Measurements from ENCODE around the gene CCDC73.

CCDC73 gene

DNA sequence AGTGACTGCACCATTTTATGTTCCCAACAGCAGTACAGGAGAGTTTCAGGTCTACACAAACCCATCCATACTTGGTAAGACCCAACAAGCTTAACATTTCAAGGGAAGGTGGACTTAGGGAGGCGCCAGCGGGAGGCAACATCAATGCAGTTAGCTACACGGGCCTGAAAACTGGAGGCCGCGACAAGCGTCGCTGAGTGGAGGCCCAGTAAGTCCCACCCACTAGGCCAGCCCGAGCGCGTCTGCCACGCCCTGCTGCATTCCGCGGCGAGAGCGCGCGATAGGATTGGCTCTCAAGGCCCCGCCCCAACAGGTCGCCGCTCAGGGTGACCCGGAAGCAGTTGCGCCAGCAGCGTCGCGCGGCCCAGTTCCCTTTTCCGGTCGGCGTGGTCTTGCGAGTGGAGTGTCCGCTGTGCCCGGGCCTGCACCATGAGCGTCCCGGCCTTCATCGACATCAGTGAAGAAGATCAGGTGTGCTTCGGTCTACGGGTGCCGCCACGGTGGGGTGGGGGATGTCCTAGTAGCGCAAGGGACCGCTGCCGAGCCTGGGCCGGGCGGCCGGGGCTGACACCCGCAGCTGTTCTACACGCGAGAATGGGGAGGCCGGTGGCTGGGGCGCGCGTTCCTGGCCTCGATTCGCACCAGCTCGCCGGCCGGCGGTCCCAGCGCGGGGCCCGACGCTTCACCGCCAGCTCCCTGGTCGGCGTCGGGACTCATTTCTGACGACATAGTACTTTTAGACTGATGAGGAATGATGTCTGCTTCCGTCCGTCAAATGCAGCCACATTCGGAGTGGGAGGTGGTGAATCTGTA is 210.8 kb downstream of the CCDC73 start, which contains the start of gene EIF3M:
Gene EIF3M (plus strand): TSS at position 373 of the 813 bp plus-strand sequence. CDS start 57 bp downstream, at position 430.
- DNase-seq = peak; percentile 96

DNA sequence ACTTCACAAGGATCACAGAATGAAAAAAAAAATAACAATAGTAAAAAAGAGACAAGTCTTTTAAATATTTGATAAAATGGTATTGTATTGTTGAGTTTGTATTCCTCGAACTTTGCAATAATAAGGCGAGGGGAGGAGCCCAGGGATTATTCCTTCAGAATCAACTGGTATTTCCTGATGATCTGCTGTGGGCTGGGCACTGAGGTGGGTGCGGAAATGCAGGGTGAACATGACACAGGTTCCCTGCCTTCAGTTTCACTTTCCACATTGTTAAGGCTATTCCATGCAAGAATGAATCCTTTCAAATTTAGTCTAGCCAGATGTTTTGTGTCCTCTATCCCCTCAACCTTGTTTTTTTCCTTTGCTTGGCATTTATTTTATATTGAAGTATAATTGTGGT is 212.9 kb downstream of the CCDC73 start:
- no peak for DNase-seq

DNA sequence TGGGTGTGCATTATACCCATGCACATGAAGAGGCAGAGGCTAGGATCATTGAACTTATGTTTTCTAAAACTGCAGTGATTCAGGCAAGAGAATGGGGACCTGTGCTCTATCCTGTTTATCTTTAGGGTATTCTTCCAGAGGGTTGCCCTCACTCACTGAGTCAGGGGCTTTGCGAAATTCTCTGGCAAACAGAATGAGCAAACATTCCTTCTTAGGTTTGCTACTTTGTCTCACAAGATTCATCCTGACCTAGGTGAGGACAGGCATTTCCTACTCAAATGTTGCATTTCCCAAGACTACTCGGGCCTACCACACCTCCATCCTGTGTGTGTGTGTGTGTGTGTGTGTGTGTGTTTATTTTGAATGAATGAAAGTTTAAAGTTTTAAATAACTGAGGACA is 213.5 kb downstream of the CCDC73 start:
- no peak for DNase-seq

DNA sequence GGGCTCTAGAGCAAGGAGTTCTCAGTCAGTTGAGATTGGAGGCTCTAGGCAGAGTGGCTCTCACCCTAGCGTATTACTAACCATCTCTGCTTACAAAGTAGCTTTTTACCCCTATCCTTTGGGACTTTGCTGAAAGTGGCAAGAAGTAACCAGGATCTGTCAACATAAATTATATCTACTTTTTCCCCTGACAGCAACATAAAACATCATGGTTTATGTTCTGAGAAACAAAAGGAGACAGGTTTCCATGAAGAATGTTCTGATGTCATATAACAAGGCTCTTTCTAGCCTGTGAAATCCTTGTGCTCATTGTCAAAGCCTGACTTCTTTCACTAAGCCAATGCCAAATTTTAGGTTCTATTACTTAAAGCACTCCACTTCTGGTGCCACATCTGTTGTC is 218.0 kb downstream of the CCDC73 start:
- DNase-seq = no peak

DNA sequence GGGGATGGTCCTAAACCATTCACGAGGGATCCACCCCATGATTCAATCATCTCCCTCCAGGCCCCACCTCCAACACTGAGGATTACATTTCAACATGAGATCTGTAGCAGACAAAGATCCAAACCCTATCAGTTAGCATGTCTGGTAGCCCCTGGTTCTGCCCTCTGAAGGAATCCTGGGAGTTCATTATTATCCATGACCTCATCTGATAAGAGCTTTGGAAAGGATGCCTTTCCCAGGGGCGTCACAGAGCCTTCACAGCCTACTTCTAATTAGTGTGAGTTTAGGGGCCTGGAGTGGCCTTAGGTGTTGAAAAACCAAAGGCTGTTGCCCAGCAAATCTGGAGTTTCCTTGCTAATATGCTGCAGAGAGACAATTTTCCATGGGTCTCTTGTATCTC is 219.4 kb downstream of the CCDC73 start:
- DNase-seq = no peak

DNA sequence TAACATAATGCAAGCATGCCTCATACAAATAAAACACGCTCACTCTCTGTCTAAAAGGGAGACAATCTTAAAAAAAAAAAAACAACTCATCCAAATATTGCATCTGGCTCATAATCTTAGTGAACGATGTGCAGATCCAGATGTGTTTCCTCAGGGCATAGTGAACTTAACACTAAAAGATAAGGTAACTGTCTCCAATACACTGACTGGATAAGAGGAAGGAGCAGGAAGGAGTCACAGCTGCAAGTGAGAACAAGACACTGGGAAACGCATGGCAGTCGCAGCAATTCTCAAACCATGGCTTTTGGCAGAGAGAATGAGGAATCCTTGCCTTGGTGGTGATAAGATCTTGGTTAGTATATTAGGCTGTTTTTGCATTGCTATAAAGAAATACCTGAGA is 220.0 kb downstream of the CCDC73 start:
- DNase-seq = no peak

DNA sequence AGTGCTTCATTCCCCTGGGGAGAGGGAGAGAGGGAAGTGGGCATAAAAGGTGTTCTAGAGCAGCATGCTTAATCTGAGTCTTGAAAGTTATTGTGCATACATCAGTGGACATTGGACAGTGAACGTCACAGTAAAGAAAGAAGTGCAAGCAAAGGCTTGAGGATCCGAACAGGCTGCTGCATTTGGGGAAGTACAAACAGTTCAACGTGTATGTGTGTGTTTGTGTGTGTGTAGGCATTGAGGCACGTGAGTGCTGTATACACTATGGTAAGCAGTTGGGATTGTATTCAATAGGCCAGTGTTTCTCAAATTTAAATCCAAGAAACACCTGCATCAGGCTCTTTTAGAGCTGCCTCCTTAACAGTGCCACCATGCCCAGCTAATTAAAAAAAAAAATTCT is 221.2 kb downstream of the CCDC73 start:
- DNase-seq = no peak

DNA sequence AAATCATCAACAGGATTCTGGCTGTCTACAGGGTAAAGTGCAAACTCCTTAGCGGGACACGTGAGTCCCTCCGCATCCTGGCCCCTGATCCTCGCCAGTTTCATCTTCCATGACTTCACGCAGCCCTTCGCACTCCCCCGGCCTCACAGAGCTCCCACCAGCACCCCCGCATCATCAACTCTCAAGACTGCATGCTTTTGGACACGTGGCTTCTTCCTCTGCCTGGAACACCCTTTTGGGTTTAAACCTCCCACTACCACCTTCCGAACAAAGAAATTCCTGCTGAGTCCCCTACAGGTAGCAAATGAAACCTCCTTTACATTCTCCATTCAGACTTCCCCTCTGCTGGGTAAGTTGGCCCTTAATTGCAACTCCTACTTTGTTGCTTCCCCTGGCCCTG is 223.4 kb downstream of the CCDC73 start:
- no peak for DNase-seq

DNA sequence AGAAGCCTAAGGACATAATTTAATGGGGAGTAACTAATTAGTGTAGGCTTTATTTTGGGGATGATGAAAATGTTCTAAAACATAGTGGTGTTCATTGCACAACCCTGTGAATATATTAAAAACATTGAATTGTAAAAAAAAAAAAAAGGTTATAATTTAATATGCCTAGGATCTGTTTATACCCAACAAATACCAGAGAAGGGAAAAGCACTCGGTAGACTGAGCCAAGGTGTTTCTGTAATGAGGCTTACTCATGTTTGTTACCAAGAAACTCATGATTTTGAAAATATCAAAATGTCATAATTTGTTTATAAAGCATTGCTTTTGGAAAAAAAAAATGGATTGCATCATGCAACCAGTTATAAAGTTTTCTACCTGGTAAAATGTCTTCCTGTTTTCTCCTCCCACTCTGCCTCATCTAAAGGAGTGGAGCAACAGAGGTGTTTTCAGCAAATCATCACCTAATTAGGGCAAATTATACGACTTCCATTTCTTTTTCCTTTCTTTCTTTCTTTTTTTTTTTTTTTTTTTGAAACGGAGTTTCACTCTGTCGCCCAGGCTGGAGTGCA is 225.1 kb downstream of the CCDC73 start:
- no peak for DNase-seq

DNA sequence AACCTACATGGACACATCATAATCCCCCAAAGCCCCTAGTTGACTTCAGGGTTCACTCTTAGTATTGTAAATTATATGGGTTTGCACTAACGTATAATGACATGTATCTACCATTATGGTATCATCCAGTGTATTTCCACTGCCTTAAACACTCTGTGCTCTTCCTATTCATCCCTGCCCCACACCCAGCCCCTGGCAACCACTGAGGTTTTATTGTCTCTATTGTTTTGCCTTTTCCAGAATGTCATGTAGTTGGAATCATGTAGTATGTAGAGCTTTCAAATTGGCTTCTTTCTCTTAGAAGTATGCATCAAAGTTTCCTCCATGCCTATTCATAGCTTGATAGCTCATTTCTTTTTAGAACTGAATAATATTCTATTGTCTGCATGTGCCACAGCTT is 227.3 kb downstream of the CCDC73 start:
- no peak for DNase-seq

DNA sequence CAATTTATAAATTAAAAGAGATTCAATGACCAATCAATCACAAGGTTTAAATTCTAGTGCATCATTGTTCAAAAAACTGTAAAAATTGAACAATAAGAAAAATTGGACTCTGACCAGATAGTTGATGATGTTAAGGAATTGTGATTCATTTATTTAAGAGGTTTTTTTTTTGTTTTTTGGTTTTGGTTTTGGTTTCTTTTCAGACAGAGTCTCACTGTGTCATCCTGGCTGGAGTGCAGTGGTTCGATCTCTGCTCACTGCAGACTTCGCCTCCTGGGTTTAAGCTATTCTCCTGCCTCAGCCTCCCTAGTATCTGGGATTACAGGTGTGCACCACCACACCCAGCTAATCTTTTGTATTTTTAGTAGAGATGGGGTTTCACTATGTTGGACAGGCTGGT is 227.9 kb downstream of the CCDC73 start:
- no peak for DNase-seq

DNA sequence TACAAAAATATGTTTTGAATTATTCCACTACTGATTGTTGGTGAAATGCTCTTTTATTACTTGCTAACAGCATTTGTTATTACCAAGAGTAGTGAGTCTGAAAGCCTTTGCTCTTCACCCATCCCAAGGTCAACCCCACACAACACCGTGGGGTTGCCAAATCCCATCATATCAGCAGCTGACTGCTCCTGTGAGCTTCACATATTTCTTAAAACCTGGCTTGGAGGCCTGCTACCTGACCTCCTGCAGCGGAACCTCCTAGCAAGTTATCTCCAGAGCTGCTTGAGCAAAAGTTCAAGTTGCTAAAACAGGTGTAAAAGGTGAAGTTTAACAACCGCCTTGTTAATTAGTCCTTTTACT is 230.9 kb downstream of the CCDC73 start:
- no peak for DNase-seq

DNA sequence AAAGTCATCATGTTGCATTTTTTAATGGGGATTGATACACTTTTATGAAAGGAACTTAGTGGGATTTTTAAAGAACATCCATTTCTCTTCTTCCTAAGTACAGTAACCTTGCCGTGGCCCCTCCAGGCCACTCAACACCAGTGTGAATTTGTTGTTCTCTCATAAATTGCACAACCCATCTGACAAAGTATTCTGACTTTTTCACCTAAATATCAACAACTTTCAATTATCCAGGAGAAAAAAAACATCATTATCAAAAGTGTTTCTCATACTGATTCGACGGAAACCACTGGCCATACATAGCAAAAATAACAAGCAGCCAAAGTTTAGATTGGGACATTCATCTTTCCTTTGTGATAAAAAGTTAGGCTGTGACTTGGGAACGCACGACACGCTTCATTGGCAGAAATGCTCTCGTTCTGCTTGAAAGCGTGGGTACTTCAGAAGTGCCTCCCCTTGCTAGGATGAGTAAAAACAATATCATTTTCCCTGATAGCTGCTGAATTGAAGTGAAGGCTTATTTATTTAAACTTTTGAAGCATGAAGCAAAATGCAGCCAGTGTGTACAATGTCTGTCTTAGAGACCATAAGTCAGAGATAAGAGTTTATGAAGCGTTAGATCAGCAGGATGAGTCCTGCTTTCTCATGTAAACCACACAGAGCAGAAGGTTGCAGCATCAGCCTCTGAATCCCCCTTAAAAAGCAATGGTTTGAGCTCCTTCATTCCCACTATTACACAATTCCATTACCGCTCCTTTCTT is 231.4 kb downstream of the CCDC73 start:
- no peak for DNase-seq

DNA sequence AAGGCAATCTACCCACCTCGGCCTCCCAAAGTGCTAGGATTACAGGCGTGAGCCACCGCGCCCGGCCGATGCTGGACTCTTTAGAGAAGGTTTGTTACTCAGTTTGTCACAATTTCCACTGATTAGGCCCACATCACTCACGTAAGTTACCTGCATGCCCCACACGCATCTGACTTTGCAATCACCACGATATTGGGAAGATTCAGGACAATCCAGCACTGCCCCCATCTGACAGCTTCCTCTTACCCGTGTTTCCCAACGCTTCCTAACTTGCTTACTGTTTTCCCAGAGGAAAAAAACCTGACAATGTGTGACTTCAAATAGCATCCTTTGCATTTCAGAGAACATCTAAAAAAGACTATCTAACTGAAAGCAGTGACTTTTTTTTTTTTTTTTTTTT is 232.6 kb downstream of the CCDC73 start:
- no peak for DNase-seq

DNA sequence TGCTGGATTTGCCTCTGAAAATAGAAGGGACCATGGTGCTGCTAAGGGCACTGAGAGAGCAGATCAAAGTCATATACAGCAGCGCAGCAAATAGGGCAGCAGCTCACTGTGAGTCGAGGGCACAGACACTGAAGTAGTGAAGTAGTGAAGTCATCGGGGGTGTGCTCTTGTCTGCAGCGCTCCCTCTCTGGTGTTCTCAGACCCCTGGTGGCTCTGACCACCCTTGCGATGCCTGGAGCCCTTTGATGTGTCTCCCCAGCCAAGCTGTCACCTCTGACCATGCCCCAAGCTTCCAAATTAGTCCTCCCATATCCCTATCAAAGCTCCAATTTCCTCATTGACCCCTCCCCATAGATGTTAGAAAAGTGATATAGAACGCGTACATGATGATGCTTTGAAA is 238.6 kb downstream of the CCDC73 start:
- no peak for DNase-seq

DNA sequence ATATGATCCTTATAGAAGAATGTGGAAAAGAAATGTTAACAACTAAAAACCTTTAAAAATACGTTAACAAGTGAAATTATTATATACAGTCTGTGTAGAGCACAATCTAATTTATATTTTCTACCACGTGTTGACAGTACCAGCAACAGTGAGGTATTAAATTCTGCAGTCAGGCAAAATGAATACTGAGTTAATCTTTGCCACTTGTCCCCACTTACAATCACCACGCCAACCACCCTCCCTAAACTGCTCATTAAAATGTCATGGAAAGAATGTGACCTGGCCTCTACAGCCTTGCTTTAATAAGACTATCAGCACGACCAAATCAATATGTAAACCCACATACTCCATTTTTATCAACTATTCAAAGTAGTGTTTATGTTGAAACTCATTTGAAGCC is 239.4 kb downstream of the CCDC73 start:
- DNase-seq = no peak
